Brain pericyte (primary cell): Measurements from ENCODE around the gene OR51B4.
"Not testable (repeated sequence)": the region's sequence is repeated elsewhere in the genome, so short reads cannot be mapped to it uniquely, and the experiment has no call there.

ENCODE experiments used
- DNase-seq: peaks from one replicate; pipeline ENCODE4 v3.0.0-alpha.2; 2012; ENCODE audit warnings: low read depth, low spot score

OR51B4 gene

DNA sequence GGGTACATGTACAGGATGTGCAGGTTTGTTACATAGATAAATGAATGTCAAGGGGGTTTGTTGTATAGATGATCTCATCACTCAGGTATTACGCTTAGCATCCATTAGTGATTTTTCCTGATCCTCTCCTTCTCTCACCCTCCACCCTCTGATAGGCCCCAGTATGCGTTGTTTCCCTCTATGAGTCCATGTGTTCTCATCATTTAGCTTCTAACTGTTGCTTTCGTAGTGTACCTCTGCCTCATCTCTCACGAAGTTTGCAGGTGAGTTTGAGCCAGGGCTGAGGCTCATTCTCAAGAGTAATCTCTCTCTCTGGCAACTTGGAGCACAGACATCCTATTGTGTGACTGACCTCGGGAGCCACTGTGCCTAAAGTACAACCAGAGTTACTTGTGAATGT is 27.4 kb downstream of the OR51B4 start:
- DNase-seq, result no peak

DNA sequence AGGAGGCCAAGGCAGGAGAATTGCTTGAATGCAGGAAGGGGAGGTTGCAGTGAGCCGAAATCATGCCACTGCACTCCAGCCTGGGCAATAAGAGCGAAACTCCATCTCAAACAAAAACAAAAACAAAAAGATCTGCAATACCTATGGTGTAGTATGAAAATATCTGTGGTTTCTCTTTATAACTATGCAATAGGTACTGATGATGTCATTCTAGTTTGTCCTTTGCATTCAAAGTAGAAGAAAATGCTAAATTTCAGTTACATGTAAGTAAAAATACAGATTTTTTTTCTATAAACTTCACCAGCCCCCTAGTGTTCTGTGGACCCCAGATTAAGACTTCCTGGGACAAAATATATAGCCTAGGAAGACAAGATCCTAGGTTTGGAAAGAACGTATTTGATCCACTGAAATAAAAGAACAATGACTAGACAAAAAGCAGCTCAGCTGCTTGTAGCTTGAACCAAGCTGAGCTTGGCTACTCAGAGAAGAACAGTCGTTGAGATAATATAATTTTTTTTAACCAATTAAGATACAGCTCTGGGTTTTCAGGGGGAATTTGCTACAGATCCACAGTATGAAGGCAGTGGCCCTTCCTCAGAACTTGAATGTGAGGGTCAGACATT is 29.2 kb downstream of the OR51B4 start:
- no peak for DNase-seq

DNA sequence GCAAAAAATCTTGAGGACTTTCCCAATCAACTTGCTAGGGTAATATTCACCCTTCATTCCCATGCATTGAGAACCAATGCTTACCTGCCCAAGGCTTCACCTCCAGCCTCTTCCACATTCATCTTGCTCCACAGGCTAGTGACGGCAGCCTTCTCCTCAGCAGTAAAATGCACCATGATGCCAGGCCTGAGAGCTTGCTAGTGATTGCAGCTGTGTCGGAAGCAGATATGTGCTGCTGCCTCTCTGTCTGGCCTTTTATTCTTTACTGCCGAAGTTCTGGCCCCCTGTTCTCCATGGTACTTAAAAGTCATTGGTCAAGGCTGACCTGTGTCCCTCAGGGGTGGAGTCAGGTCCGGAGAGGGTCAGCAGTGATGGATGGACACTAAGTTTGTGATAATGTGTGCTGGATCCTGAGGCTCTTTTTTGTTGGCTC is 32.0 kb downstream of the OR51B4 start, which contains the start of gene HBE1:
TSS of gene HBE1 (minus strand) at position 231 of the 433 bp plus-strand sequence. CDS start at position 176, 55 bp downstream.
- DNase-seq, result no peak

DNA sequence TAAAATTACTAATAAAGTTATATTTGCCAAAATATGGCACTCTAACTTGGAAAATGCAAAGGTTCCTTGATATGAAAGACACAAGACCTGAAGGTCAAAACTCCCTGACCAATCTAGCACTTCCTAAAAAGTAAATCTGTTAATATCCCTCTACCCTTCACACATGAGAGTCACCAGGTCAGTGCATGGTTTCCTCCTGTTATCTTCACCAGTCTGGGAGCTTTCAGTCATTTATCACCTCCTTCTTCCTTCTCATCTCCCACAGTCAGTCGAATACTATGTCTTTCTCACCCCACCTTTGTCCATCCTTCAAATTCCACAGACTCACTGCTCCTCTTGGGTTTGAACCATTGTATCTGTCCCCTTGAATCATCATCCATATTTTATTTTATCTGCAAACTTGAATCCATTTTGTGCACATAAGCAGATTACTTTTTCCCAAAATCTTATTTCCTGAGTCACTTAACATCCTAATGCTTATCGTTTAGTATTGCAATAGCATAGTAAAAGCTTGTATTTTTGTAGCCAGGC is 34.6 kb downstream of the OR51B4 start:
- no peak for DNase-seq

DNA sequence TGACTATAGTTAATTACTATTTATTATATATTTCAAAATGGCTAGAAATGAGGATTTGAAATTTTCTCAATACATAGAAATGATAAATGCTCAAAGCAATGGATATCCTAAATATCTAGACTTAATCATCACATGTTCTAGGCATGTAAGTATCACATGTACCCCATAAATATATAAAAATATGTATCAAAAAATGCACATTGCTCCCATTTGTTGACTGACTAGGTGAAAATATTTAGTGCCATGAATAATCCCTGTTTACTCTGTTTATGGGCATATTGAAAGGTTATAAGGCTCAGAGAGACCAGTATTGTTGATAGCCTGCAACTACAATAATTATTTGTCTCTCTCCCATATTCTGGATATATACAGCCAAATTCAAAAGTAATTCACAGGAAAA is 35.1 kb downstream of the OR51B4 start:
- no peak for DNase-seq

DNA sequence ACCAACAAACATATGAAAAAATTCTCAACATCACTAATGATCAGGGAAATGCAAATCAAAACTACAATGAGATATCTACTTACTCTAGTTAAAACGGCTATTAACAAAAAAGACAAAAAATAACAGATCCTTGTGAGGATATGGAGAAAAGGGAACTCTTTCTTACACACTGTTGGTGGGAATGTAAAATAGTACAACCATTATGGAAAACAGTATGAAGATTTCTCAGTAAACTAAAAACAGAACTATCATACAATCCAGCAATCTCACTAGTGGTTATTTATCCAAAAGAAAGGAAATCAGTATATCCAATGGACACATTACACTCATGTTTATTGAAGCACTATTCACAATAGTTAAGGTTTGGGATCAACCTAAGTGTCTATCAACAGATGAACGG is 35.9 kb downstream of the OR51B4 start:
- DNase-seq, result no peak

DNA sequence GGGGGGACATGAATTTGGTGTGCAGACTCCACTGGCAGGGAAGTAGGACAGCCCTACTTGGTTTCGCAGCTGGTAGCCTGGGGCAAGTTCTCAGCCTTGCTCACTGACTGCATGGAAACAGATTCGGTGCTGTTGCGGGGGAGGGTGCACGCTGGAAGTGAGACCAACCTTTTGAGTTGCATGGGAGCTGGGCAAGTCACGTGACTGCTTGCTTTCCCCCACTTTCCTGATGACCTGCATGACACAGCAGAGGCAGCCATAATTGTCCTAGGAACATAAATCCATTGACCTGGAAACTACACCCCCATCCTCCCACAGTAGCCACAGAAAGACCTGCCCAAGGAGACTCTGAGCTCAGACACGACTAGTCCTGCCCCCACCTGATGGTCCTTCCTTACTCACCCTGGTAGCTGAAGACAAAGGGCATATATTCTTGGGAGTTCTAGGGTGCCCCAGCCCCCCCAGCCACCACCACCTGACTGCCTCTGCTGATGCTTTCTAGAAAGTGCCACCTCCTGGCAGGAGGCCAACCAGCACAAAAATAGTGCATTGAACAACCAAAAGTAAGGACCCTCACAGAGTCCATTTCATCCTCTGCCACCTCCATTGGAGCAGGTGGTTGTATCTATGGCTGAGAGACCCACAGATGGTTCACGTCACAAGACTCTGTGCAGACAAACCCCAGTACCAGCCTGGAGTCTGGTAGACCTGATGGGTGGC is 43.0 kb downstream of the OR51B4 start:
- DNase-seq, result no peak

DNA sequence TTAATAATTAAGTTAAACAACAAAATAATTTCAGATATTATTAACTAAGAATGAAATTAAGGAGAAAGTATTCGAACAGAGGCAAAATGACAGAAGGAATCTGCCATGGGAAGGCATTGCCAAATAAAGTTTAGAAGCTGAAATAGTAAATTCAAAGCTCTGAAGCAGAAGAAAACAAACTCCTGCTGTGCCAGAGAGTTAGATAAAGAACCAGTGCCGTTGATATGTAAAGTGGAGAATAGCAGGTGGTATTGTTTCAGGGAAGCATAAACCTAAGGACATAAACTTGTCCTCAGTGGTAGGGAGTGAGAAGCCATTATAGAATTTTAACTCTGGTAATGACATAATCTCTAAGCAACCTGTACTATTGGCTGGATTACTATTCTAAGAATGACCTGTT is 44.5 kb downstream of the OR51B4 start:
- no peak for DNase-seq

DNA sequence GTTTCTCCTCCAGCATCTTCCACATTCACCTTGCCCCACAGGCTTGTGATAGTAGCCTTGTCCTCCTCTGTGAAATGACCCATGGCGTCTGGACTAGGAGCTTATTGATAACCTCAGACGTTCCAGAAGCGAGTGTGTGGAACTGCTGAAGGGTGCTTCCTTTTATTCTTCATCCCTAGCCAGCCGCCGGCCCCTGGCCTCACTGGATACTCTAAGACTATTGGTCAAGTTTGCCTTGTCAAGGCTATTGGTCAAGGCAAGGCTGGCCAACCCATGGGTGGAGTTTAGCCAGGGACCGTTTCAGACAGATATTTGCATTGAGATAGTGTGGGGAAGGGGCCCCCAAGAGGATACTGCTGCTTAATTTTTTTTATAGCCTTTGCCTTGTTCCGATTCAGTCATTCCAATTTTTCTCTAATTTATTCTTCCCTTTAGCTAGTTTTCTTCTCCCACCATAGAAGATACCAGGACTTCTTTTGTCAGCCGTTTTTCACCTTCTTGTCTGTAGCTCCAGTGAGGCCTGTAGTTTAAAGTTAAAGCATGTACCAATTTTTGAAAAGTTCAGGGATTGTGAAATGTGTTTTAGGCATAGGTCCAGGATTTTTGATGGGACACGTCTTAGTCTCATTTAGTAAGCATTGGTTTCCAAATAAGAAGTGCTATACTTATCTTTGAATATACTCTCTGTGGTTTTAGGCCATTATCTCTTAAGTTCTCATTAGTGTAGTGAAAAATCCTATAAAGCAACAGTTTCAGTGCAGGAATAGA is 46.9 kb downstream of the OR51B4 start, which contains the start of gene HBG2:
TSS of gene HBG2 (minus strand) at position 136 of the 768 bp plus-strand sequence. CDS start at position 83, 53 bp downstream.
- not testable (repeated sequence) for DNase-seq

DNA sequence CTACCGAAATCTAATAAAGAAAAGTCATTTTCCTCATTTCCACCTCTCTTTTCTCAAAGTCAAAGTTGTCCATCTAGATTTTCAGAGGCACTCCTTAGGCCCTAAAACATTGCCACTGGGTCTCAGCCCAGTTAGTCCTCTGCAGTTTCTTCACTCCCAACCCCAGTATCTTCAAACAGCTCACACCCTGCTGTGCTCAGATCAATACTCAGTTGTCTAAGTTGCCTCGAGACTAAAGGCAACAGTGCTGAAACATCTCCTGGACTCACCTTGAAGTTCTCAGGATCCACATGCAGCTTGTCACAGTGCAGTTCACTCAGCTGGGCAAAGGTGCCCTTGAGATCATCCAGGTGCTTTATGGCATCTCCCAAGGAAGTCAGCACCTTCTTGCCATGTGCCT is 47.7 kb downstream of the OR51B4 start:
- DNase-seq, result not testable (repeated sequence)

DNA sequence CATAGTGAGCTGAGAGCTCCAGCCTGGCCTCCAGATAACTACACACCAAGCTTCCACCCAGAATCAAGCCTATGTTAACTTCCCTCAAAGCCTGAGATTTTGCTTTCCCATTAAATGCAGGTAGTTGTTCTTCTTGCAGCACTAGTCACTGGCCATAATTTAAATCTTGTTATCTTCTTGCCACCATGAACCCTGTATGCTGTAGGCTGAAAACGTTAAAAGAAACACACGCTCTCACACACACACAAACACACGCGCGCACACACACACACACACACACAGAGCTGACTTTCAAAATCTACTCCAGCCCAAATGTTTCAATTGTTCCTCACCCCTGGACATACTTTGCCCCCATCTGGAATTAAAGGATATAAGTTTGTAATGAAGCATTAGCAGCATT is 48.3 kb downstream of the OR51B4 start:
- not testable (repeated sequence) for DNase-seq

DNA sequence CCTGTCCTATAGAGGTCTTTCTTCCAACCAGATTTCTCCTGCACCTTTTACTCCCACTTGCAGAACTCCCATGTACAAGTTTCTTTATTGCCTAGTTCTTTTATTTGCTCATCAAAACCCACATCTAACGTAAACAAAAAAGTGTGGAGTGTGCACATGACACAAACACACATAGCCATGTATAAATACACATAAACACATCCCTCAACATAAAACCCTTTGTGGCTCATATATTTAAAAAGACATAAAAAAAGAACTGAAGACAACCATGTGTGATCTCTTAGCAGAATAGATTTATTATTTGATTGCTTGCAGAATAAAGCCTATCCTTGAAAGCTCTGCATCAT is 48.9 kb downstream of the OR51B4 start:
- no peak for DNase-seq

DNA sequence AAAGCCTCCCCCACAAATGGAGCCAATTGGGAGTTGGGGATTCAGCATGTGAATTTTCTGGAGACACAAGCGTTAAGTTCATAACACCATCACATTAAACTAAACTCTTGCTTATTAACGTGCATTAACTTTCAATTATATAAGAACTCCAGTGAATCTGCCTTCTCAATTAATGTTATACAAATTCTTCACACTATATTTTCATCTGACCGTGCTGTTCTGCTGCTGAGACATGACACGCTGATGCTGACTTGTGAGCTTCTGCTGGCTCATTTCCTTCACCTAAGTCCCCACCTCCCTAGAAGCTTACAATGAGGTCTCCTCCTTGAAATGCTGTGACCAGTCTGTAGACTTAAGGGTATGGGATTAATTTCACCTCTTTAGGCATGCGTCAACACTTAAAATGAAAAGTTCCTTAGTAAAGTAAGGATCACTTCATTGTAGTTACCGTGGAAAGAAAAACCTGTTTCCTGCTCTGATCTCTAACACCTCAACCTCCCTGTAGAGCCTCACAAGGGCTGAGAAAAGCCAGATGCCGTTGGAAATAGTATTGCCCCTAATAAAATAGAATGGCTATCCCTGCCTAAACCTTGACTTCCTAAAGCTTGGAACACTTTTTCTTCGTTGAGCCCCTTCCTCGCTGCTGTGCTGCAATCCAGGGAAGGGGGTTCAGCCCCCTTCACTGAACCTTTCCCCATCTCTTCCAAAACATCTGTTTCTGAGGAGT is 49.4 kb downstream of the OR51B4 start:
- no peak for DNase-seq

DNA sequence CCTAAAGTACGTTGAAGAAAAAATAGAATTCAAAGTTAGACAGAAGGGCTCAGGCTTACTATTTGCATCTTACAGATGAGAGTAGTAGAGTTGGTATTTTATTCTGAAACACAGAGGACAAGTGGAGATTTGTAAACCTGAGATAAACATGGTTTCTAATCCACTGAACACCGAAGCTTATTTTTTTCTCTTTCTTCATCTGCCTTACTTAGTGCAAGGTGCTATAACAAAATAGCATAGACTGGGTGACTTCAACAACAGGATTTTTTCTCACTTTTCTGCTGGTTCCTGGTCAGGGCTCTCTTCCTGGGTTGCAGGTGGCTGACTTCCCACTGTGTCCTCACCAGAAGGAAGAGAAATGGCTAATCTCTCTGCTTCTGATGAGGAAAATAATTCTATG is 50.0 kb downstream of the OR51B4 start:
- DNase-seq, result no peak
